SH-SY5Y (cell line): ENCODE data around the gene CEP192.

Source experiments
- GATA2 ChIP-seq: IDR thresholded peaks from 2 replicates; pipeline ENCODE4 v1.6.1; 2011; ENCODE audit warnings: mild to moderate bottlenecking, low read depth, low read length
- GATA3 ChIP-seq: IDR thresholded peaks from 2 replicates; pipeline ENCODE4 v1.6.1; 2011; ENCODE audit warnings: low read depth, mild to moderate bottlenecking, low read length, moderate library complexity

DNA sequence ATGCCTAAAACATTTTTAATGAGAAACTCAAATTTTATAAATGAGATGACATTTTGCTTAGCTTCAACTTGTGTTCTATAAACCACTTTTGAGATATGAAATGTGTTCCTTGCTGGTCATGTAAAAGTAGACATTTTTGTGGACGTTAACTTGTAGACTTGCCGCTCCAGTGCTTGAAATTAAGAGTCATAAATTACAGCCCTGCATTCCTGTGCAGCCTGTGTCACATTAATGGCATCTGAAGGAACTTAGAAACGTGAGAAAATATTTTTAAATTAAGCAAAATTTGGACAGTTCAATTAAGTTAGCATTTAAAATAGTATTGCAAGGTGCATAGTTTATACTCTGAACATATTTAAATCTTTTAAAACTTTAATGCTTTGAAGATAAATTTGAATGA lies 129.1 kb downstream of the CEP192 start:
- TF ChIP-seq GATA2 (no peak), GATA3 (no peak)
